Ecto neural progenitor cell (in vitro differentiated cells): ENCODE data around the gene ACTR8.

Source experiments
- DNase-seq: peaks from one replicate; pipeline ENCODE4 v3.0.0-alpha.2; 2018; ENCODE audit warnings: low spot score

ACTR8 gene

GRCh38 chr3:53835257-53835656, 46.7 kb downstream of the ACTR8 start:
- DNase-seq: no peak

GRCh38 chr3:53834429-53835095, 47.4 kb downstream of the ACTR8 start:
- no peak for DNase-seq

GRCh38 chr3:53833700-53834099, 48.3 kb downstream of the ACTR8 start:
- no peak for DNase-seq

- no peak for DNase-seq
These were observed 48.8 kb downstream of the ACTR8 start for GRCh38 chr3:53833053-53833645.

GRCh38 chr3:53830944-53831343, 51.0 kb downstream of the ACTR8 start:
- no peak for DNase-seq

GRCh38 chr3:53829605-53830004, 52.3 kb downstream of the ACTR8 start:
- DNase-seq: no peak

- DNase-seq: no peak
These were observed 53.4 kb downstream of the ACTR8 start for GRCh38 chr3:53828581-53828980.

GRCh38 chr3:53826048-53826447, 55.9 kb downstream of the ACTR8 start:
- no peak for DNase-seq

- DNase-seq: no peak
These were observed 57.2 kb downstream of the ACTR8 start for GRCh38 chr3:53824795-53825194.

- no peak for DNase-seq
These were observed 57.8 kb downstream of the ACTR8 start for GRCh38 chr3:53823956-53824657.

GRCh38 chr3:53823026-53823955, 58.7 kb downstream of the ACTR8 start:
- DNase-seq: no peak

GRCh38 chr3:53822331-53822741, 59.6 kb downstream of the ACTR8 start:
- no peak for DNase-seq

- no peak for DNase-seq
These were observed 60.3 kb downstream of the ACTR8 start for GRCh38 chr3:53821631-53822121.

GRCh38 chr3:53820756-53821580, 61.0 kb downstream of the ACTR8 start:
- peak; percentile 42 for DNase-seq

- no peak for DNase-seq
These were observed 61.9 kb downstream of the ACTR8 start for GRCh38 chr3:53820084-53820483.

- DNase-seq: no peak
These were observed 62.6 kb downstream of the ACTR8 start for GRCh38 chr3:53819163-53819868.

GRCh38 chr3:53818221-53819162, 63.5 kb downstream of the ACTR8 start:
- no peak for DNase-seq

GRCh38 chr3:53817809-53818208, 64.1 kb downstream of the ACTR8 start:
- no peak for DNase-seq

- DNase-seq: no peak
These were observed 64.7 kb downstream of the ACTR8 start for GRCh38 chr3:53817211-53817610.
